Left hindlimb (tissue), 1 donor: ENCODE results near the gene ANO8.
A peak's percentile ranks its signal among the peaks of the same experiment; 100 is the strongest.
"Not testable (repeated sequence)": the region's sequence is repeated elsewhere in the genome, so short reads cannot be mapped to it uniquely, and the experiment has no call there.

ENCODE experiments used
- DNase-seq: peaks from one replicate; pipeline ENCODE4 v3.0.0-alpha.2; 2018

The ANO8 gene

GRCh38 chr19:17309198-17309964 lies 25.3 kb downstream of the ANO8 start, which contains the start of gene DDA1:
DDA1 (plus strand) TSS chr19:17309563; CDS start chr19:17309655, 92 bp downstream.
- DNase-seq: peak; percentile 99

GRCh38 chr19:17307876-17308377 lies 26.7 kb downstream of the ANO8 start:
- no peak for DNase-seq

GRCh38 chr19:17306285-17306714 lies 28.4 kb downstream of the ANO8 start:
- DNase-seq: no peak

- DNase-seq: peak; percentile 97
Observed at GRCh38 chr19:17305517-17306284, 29.0 kb downstream of the ANO8 start, which contains the start of gene MRPL34. MRPL34 (plus strand) TSS chr19:17305872; CDS start chr19:17305893, 21 bp downstream.

- no peak for DNase-seq
Observed at GRCh38 chr19:17305216-17305516, 29.5 kb downstream of the ANO8 start.

GRCh38 chr19:17304386-17305215 lies 30.1 kb downstream of the ANO8 start:
- no peak for DNase-seq

GRCh38 chr19:17303940-17304267 lies 30.8 kb downstream of the ANO8 start:
- DNase-seq: no peak

- peak; percentile 97 for DNase-seq
Observed at GRCh38 chr19:17303167-17303939, 31.3 kb downstream of the ANO8 start, which contains the start of gene ABHD8. ABHD8 (minus strand) TSS chr19:17303425; CDS start chr19:17301616, 1,809 bp downstream.

- no peak for DNase-seq
Observed at GRCh38 chr19:17302391-17303166, 32.1 kb downstream of the ANO8 start.

GRCh38 chr19:17300992-17301619 lies 33.5 kb downstream of the ANO8 start:
- no peak for DNase-seq

GRCh38 chr19:17296976-17297375 lies 37.7 kb downstream of the ANO8 start:
- DNase-seq: no peak

GRCh38 chr19:17296273-17296672 lies 38.4 kb downstream of the ANO8 start:
- no peak for DNase-seq

- DNase-seq: not testable (repeated sequence)
Observed at GRCh38 chr19:17295551-17295950, 39.1 kb downstream of the ANO8 start.

- no peak for DNase-seq
Observed at GRCh38 chr19:17294051-17294891, 40.4 kb downstream of the ANO8 start.

GRCh38 chr19:17293605-17294004 lies 41.0 kb downstream of the ANO8 start:
- no peak for DNase-seq

- peak; percentile 82 for DNase-seq
Observed at GRCh38 chr19:17292301-17293074, 42.2 kb downstream of the ANO8 start.

- peak; percentile 73 for DNase-seq
Observed at GRCh38 chr19:17289489-17289888, 45.2 kb downstream of the ANO8 start.

- no peak for DNase-seq
Observed at GRCh38 chr19:17286752-17287151, 47.9 kb downstream of the ANO8 start.

GRCh38 chr19:17286263-17286662 lies 48.4 kb downstream of the ANO8 start:
- no peak for DNase-seq
